HG03095 (cell line): ENCODE data around the gene MEIS1.

Source experiments
- ATAC-seq: cut with Tn5 transposase; IDR thresholded peaks from one replicate; pipeline ENCODE4 v1.9.1; 2021; ENCODE audit warnings: moderate library complexity; ENCODE audit not compliant: unreplicated experiment

The MEIS1 gene

GRCh38 chr2:66561645-66562303 is 126.8 kb downstream of the MEIS1 start:
- no peak for ATAC-seq

GRCh38 chr2:66562304-66562685 is 127.4 kb downstream of the MEIS1 start:
- ATAC-seq, result no peak

- no peak for ATAC-seq
Observed at GRCh38 chr2:66563473-66563872, 128.5 kb downstream of the MEIS1 start.

- ATAC-seq, result no peak
Observed at GRCh38 chr2:66565291-66565690, 130.4 kb downstream of the MEIS1 start.

- no peak for ATAC-seq
Observed at GRCh38 chr2:66566726-66567399, 131.9 kb downstream of the MEIS1 start.

GRCh38 chr2:66567729-66568128 is 132.8 kb downstream of the MEIS1 start:
- no peak for ATAC-seq

GRCh38 chr2:66568650-66569300 is 133.8 kb downstream of the MEIS1 start:
- no peak for ATAC-seq

- ATAC-seq, result no peak
Observed at GRCh38 chr2:66569321-66569851, 134.5 kb downstream of the MEIS1 start.

GRCh38 chr2:66569974-66570373 is 135.0 kb downstream of the MEIS1 start:
- ATAC-seq, result no peak

- ATAC-seq, result no peak
Observed at GRCh38 chr2:66570471-66570870, 135.5 kb downstream of the MEIS1 start.

- ATAC-seq, result no peak
Observed at GRCh38 chr2:66571918-66572317, 137.0 kb downstream of the MEIS1 start.

- ATAC-seq, result no peak
Observed at GRCh38 chr2:66572391-66572790, 137.5 kb downstream of the MEIS1 start.

GRCh38 chr2:66573416-66573815 is 138.5 kb downstream of the MEIS1 start:
- ATAC-seq, result no peak

- ATAC-seq, result no peak
Observed at GRCh38 chr2:66573821-66574233, 138.9 kb downstream of the MEIS1 start.

- no peak for ATAC-seq
Observed at GRCh38 chr2:66574701-66575624, 140.0 kb downstream of the MEIS1 start.

GRCh38 chr2:66575625-66576310 is 140.8 kb downstream of the MEIS1 start:
- ATAC-seq, result no peak

GRCh38 chr2:66576311-66576560 is 141.3 kb downstream of the MEIS1 start:
- no peak for ATAC-seq

- no peak for ATAC-seq
Observed at GRCh38 chr2:66576561-66577320, 141.8 kb downstream of the MEIS1 start.

- ATAC-seq, result no peak
Observed at GRCh38 chr2:66577321-66578053, 142.6 kb downstream of the MEIS1 start.
